Retinal pigment epithelial cell (primary cell): ENCODE data around the gene HMSD.

Experiments used
- DNase-seq: peaks from one replicate; pipeline ENCODE4 v3.0.0-alpha.2; 2010; ENCODE audit warnings: low read depth
- H3K4me3 ChIP-seq: 2 replicates; pipeline ENCODE4 v1.5.1; 2011; ENCODE audit warnings: mild to moderate bottlenecking, low read length, control low read depth, moderate library complexity
- TF ChIP-seq, protein P1 (sequence below): conservative IDR thresholded peaks from 2 replicates; pipeline ENCODE4 v1.5.1; 2011; ENCODE audit warnings: low read depth, low read length, control low read depth, inconsistent platforms

Gene HMSD

DNA sequence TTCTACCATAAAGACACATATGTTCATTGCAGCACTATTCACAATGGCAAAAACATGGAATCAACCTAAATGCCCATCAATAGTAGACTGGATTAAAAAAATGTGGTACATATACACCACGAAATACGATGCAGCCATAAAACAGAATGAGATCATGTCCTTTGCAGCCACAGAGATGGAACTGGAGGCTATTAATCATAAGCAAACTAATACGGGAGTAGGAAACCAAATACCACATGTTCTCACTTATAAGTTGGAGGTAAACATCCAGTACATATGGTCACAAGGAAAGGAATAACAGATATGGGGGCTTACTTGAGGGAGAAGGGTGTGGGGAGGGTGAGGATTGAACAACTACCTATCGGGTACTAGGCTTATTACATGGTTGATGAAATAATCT lies 7.7 kb downstream of the HMSD start:
- TF ChIP-seq, protein P1, sequence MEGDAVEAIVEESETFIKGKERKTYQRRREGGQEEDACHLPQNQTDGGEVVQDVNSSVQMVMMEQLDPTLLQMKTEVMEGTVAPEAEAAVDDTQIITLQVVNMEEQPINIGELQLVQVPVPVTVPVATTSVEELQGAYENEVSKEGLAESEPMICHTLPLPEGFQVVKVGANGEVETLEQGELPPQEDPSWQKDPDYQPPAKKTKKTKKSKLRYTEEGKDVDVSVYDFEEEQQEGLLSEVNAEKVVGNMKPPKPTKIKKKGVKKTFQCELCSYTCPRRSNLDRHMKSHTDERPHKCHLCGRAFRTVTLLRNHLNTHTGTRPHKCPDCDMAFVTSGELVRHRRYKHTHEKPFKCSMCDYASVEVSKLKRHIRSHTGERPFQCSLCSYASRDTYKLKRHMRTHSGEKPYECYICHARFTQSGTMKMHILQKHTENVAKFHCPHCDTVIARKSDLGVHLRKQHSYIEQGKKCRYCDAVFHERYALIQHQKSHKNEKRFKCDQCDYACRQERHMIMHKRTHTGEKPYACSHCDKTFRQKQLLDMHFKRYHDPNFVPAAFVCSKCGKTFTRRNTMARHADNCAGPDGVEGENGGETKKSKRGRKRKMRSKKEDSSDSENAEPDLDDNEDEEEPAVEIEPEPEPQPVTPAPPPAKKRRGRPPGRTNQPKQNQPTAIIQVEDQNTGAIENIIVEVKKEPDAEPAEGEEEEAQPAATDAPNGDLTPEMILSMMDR = no peak
- no peak for DNase-seq
- no peak overlapping the region for H3K4me3 ChIP-seq

DNA sequence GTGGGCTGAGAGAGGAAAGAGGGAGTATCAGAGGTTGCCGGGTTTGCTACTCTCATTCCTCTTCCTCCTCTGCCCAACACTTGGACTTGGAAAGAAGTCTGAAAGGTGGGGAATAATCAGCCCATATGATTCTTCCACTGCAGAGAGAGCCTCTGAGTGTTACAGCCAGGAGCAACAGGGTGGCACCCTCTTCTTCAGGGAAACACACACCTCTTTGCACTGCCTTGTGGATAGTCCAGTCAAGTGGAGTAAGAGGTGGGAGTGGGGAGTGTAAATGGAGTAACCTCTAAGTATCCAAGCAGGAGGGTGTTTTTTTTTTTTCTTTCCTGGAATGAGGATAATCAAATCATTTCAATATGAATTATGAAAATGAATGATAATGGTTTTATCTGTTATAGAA lies 11.8 kb downstream of the HMSD start:
- no peak for DNase-seq
- TF ChIP-seq, protein P1 = no peak
- no peak overlapping the region for H3K4me3 ChIP-seq

DNA sequence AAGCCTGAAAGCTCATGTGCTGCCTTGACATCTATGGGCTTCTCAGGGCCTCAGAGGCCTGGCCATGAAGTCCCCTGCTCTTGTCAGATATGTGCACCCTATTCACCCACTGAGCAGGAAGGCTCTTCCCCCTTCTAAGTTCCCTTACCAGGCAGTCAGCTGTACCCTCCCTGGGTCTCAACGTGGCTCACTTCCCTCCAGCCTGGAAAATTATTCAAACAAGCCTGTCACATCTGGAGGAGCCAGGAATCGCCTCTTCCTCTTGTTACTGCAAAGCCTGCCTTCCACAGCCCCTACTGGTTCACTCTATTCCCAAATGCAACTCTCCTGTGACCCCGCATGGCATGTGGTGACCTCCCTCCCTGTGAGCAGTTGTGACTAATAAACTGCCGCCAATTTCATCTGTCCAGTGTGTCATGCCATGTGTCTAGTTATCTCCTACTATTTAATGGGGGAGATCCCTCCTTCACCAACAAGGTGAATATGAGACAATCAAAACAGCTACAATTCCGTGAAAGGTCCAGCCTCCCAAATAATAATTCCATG lies 12.4 kb downstream of the HMSD start:
- H3K4me3 ChIP-seq = no peak overlapping the region
- TF ChIP-seq, protein P1 = no peak
- no peak for DNase-seq

DNA sequence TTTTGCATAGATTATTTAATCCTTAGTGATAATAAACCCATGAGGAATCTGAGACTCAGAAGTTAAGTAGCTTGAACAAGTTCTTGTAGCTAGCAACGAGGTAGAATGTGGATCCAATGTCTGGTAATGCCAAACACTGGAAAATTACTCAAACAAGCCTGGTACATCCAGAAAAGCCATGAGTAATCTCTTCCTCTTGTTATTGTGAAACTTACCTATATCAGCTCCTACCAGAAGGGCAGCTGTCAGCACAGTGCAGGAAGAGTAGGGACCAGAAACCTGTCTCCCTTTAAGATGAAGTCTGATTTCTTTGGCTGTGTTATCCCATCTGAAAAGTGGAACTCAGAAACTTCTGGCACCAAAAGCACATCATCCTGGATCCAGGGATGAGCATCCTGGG lies 13.0 kb downstream of the HMSD start:
- no peak overlapping the region for H3K4me3 ChIP-seq
- no peak for DNase-seq
- TF ChIP-seq, protein P1 = no peak

DNA sequence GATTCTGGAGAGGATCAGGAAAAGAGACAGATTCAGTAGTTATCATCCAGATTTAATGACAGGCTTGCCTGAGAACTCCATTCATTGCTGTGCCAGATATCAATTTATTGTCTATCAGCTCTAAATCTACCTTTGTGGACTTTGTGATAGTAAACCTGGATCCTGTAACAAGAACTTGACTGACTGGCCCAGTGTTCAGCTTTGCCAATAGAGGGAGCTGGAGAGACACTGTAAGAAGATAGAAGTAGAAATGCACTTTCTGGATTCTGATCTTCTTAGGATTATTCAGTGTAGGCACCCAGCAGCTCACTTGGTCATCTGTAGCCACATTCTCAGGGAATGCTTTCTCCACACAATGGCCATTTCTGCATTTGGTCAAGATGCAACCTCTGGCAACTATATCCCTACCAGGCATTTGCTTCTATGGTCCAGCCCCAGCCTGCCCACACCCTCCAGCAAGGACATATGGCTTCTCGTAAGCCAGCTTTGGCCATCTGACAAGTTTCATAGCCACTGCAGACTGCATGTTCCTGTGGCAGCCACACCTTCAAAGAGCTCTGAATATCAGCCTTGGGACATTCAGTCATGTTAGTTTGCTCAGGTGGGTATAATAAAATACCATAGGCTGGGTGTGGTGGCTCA lies 14.6 kb downstream of the HMSD start:
- no peak overlapping the region for H3K4me3 ChIP-seq
- TF ChIP-seq, protein P1 = peak; percentile 96
- no peak for DNase-seq

DNA sequence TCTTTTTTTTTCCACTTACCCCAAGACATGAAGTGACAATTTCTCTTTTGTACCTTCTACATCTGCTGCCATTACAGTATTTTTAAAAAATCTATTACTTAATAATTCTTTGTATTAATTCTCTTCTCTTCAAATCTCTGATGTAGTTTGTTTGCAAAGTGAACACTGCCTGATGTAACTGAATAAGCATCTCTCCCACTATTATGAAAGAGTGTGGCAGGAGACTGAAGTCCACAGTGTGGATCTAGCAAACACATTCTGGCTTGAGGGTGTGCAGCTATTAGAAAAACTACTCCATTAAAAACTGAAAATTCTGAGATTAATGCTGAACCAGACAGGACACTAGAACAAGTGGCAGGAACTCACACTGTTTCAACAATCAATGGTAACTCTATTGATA lies 15.8 kb downstream of the HMSD start:
- DNase-seq = no peak
- TF ChIP-seq, protein P1 = no peak
- H3K4me3 ChIP-seq = no peak overlapping the region

DNA sequence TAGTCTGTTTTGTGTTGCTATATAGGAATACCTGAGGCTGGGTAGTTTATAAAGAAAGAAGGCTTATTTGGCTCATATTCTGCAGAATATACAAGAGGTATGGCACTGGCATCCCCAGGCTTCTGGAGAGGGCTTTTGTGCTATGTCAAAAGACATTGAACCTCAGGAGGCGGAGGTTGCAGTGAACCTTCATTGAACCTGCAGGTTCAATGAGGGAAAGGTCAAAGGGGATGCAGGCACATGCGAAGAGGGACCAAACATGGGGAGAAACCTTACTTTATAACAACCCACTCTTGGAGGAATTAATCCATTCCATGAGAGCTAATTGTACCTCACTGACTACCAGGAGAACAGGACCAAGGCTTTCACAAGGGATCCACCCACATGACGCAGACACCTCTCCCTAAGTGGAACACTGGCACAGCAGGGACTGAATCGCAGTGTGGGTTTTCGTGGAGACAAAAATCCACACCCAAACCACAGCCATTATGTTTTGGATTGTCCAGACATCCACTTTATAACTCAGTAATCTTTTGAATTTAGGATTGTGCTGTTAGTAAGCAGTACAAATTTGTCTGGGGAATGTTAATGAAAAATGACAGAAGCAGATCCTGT lies 16.7 kb downstream of the HMSD start:
- no peak for DNase-seq
- TF ChIP-seq, protein P1 = no peak
- H3K4me3 ChIP-seq = no peak overlapping the region
